Neural cell (in vitro differentiated cells): Measurements from ENCODE around the gene SYF2.

Experiments
- RAD21 ChIP-seq: fragments of 450-650 bp; conservative IDR thresholded peaks from 2 replicates; pipeline ENCODE4 v1.6.1; 2014; ENCODE audit warnings: antibody characterized with exemption, mild to moderate bottlenecking, moderate library complexity
- TAF1 ChIP-seq: IDR thresholded peaks from 2 replicates; pipeline ENCODE4 v1.6.1; 2012; ENCODE audit warnings: low read depth
- TF ChIP-seq, protein P1 (sequence below): fragments of 450-650 bp; IDR thresholded peaks from 2 replicates; pipeline ENCODE4 v1.5.1; 2014; ENCODE audit warnings: antibody characterized with exemption, mild to moderate bottlenecking, moderate library complexity; ENCODE audit not compliant: poor library complexity, severe bottlenecking

DNA sequence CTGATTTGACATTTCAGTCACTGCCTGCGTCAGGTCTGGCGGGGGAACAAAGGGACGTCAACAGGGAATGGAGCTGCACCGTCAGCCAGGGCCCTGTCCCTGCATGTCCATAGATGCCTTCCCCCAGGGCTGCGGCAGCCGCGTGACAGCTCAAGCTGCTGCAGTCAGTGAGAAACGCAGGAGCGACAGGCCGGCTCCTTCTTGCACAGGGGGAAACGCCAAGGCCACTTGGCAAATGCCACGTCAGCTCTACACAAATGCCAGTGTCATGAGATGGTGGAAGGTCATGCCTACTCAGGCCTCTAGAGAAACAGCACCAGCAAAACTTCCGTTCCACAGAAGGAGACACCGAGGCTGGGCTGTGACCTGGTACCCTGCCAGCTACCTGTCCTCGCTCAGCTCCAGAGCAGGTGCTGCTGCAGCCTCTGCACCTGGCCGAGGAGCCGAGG, 37.7 kb downstream of the SYF2 start:
- no peak for TF ChIP-seq RAD21
- TF ChIP-seq, protein P1, sequence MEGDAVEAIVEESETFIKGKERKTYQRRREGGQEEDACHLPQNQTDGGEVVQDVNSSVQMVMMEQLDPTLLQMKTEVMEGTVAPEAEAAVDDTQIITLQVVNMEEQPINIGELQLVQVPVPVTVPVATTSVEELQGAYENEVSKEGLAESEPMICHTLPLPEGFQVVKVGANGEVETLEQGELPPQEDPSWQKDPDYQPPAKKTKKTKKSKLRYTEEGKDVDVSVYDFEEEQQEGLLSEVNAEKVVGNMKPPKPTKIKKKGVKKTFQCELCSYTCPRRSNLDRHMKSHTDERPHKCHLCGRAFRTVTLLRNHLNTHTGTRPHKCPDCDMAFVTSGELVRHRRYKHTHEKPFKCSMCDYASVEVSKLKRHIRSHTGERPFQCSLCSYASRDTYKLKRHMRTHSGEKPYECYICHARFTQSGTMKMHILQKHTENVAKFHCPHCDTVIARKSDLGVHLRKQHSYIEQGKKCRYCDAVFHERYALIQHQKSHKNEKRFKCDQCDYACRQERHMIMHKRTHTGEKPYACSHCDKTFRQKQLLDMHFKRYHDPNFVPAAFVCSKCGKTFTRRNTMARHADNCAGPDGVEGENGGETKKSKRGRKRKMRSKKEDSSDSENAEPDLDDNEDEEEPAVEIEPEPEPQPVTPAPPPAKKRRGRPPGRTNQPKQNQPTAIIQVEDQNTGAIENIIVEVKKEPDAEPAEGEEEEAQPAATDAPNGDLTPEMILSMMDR = no peak
- no peak for TF ChIP-seq TAF1
